PFSK-1 (cell line): ENCODE data around the gene GTF2E1.

Source experiments
- FOXP2 ChIP-seq: optimal IDR thresholded peaks from 2 replicates; pipeline ENCODE3; 2011; ENCODE audit warnings: borderline replicate concordance, control low read depth, inconsistent platforms; ENCODE audit not compliant: insufficient read depth; ENCODE audit errors: extremely low read length, extremely low read depth
- POLR2AphosphoS5 ChIP-seq: IDR thresholded peaks from 2 replicates; pipeline ENCODE4 v1.6.1; 2012; ENCODE audit warnings: low read depth, mild to moderate bottlenecking, control low read depth, low read length, moderate library complexity
- REST ChIP-seq, 2 experiments: IDR thresholded peaks; 2 replicates each; pipeline versions ENCODE4 v1.6.1 to v1.8.0; 2011 to 2012; ENCODE audit warnings: low read depth in 2 of 2, low read length in 2 of 2, control low read depth in 1 of 2, inconsistent platforms in 1 of 2, mild to moderate bottlenecking in 1 of 2, moderate library complexity in 1 of 2; ENCODE audit not compliant: insufficient read depth in 1 of 2
- SIN3A ChIP-seq: IDR thresholded peaks from 2 replicates; pipeline ENCODE4 v1.6.1; 2012; ENCODE audit warnings: mild to moderate bottlenecking, low read length, moderate library complexity, borderline replicate concordance; ENCODE audit not compliant: insufficient read depth
- TAF1 ChIP-seq: IDR thresholded peaks from 2 replicates; pipeline ENCODE4 v1.6.1; 2012; ENCODE audit warnings: low read length, control low read depth, borderline replicate concordance; ENCODE audit not compliant: insufficient read depth

Gene GTF2E1

GRCh38 chr3:120821426-120821825, 78.9 kb downstream of the GTF2E1 start:
- no peak for TF ChIP-seq REST (IDR thresholded peaks at IDR 0.05; ENCODE audit: insufficient read depth in 1 of 2, low read depth in 2 of 2, low read length in 2 of 2)
- no peak for TF ChIP-seq TAF1
- no peak for TF ChIP-seq FOXP2
- no peak for TF ChIP-seq SIN3A
- TF ChIP-seq POLR2AphosphoS5 = no peak

- no peak for TF ChIP-seq POLR2AphosphoS5
- no peak for TF ChIP-seq TAF1
- no peak for TF ChIP-seq REST (IDR thresholded peaks at IDR 0.05; ENCODE audit: insufficient read depth in 1 of 2, low read depth in 2 of 2, low read length in 2 of 2)
- no peak for TF ChIP-seq FOXP2
- TF ChIP-seq SIN3A = no peak
Measured at GRCh38 chr3:120823156-120823555, 80.6 kb downstream of the GTF2E1 start.

- no peak for TF ChIP-seq FOXP2
- no peak for TF ChIP-seq SIN3A
- no peak for TF ChIP-seq POLR2AphosphoS5
- TF ChIP-seq TAF1 = no peak
- TF ChIP-seq REST (IDR thresholded peaks at IDR 0.05; ENCODE audit: insufficient read depth in 1 of 2, low read depth in 2 of 2, low read length in 2 of 2) = no peak
Measured at GRCh38 chr3:120824613-120825012, 82.1 kb downstream of the GTF2E1 start.

GRCh38 chr3:120828796-120829195, 86.3 kb downstream of the GTF2E1 start:
- TF ChIP-seq POLR2AphosphoS5 = no peak
- TF ChIP-seq TAF1 = no peak
- no peak for TF ChIP-seq SIN3A
- TF ChIP-seq REST (IDR thresholded peaks at IDR 0.05; ENCODE audit: insufficient read depth in 1 of 2, low read depth in 2 of 2, low read length in 2 of 2) = no peak
- TF ChIP-seq FOXP2 = no peak

- TF ChIP-seq TAF1 = no peak
Measured at GRCh38 chr3:120831066-120831465, 88.5 kb downstream of the GTF2E1 start.
